Ammon's horn (tissue), 1 donor: ENCODE measurements around the gene KIAA1671.
"Not testable (repeated sequence)": the region's sequence is repeated elsewhere in the genome, so short reads cannot be mapped to it uniquely, and the experiment has no call there.

Source experiments
- DNase-seq: peaks from one replicate; pipeline ENCODE4 v3.0.0-alpha.2; 2016; ENCODE audit warnings: low spot score

The KIAA1671 gene

DNA sequence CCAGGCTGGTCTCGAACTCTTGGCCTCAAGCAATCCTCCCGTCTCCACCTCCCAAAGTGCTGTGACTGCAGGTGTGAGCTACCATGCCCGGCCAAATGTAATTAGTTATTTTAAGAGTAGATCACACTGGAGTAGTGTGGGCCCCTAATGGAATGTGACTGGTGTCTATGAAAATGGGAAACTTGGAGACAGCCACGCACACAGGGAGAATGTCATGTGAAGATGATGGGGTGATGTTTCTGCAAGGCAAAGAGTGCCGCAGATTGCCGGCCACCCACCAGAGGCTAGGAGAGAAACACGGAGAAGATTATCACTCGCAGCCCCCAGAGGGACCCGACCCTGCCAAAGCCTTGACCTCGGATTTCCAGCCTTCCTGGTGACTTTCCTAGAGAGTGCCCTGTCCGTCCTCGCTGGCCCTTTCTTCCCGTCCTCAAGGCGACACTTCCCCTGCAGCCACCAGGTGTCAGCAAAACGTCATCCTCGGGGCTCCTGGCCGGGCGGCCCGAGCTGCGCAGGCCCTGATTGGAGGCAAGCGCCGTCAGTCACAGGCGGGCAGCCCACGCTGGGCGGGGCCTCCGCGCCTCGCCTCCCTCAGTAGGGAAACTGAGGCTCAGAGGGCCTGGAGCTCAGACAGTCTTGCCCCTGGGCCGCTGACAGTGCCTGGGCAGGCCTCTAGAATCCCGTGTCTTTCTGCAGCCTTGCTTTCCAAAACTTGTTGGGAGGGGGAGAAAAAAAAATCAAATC is 283.2 kb downstream of the KIAA1671 start:
- DNase-seq, result peak; percentile 71

DNA sequence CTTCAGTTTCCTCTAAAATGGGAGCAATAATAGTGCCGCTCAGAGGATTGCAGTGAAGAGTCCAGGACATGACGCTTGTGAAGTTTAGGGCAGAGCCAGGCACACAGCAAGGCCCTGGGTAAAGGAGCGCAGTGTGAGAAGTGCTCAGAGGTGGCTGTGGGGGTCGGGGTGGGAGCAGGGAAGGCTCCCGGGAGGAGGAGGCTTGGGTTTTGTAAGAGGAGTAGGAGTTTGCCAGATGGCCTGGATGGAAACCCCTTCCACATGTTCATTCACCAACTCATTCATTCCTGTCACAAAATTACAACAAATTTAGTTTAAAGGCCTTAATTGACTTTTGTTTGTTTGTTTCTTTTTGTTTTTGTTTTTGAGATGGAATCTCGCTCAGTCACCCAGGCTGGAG is 283.9 kb downstream of the KIAA1671 start:
- DNase-seq, result no peak

DNA sequence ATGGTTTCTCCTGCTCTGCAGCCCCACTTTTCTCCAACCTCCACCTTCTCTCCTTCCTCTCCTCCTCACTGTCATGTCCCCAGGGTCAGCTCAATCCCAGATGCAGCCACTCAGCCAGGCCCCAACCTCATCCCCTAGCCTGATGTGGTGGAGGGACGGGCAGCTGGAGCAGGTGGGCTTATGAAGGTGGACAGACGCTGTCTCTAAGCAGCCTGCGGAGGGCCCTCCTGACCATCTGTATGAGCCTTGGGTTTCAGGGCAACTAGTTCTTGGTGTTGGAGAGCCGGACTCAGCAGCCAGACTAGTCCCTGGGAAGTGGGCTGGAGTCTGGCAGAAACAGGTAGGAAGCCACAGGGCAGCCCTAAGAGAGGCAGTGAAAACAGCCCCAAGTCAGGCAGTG is 285.0 kb downstream of the KIAA1671 start:
- no peak for DNase-seq

DNA sequence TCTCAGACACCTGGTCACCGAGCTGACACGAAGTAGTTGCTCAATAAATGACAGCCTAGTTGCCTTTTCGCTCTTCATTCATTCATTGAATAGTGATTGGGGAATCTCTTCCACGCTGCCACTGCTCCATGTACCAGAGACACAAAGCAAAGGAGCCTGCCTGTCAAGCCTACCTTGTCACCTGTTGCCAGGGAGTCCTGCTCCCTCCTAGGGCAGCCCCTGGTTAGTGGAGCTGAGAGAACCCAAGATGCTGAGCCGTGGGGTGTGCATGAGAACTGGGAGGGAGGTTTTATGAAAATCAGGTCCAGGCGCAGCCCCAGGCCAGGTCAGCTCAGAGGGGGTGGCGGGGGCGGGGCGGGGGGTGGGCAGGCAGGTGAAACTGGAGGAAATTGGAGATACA is 285.5 kb downstream of the KIAA1671 start:
- not testable (repeated sequence) for DNase-seq
